Heart left ventricle (tissue), 13 donors: ENCODE measurements around the gene SNX2.

Experiments
- POLR2A ChIP-seq, 2 donors: fragments of 450-650 bp; IDR thresholded peaks; one replicate each; pipeline ENCODE4 v1.6.1; 2017; ENCODE audit warnings: antibody characterized with exemption in 2 of 2, mild to moderate bottlenecking in 2 of 2, moderate library complexity in 2 of 2
- TF ChIP-seq, protein P1 (sequence below), 12 donors: fragments of 200-600 bp; sonication (generic) in 4 of 12; IDR thresholded peaks; one replicate each; pipeline versions ENCODE4 v1.5.0 to v1.8.0; 2018 to 2022; ENCODE audit warnings: antibody characterized with exemption in 12 of 12, mild to moderate bottlenecking in 5 of 12
- donor health status: ischemic (EF 13 %, LVEDD 7.1; RV severe dilation, severe dysfunction).
- donor health status: DM: no; HTN: yes; CAD: no.
- donor health status: DM: no; HTN: no; CAD: no.
- donor health status: ischemic (EF 25% LVEDD 6.9; RV normal size, moderate dysfunction).
- donor health status: ischemic (EF 25% LVEDD 5.7; RV mildly dilated, moderate dysfunction).
- donor health status: ischemic (EF 35%, LVEDD 5.7; RV mildly dilated, moderate dysfunction).
- donor health status: nonischemic (EF 11% LVEDD 7.7; RV severe dilation, severe dysfunction).
- donor health status: DM: yes; HTN: yes; CAD: no.
- donor health status: PGD.
- donor health status: ischemic (EF 29% LVEDD 5.4; RV normal size, mild dysfunction).
- donor health status: nonischemic (EF 23%, LVEDD 6.1; RV moderate dilation, normal function).

DNA sequence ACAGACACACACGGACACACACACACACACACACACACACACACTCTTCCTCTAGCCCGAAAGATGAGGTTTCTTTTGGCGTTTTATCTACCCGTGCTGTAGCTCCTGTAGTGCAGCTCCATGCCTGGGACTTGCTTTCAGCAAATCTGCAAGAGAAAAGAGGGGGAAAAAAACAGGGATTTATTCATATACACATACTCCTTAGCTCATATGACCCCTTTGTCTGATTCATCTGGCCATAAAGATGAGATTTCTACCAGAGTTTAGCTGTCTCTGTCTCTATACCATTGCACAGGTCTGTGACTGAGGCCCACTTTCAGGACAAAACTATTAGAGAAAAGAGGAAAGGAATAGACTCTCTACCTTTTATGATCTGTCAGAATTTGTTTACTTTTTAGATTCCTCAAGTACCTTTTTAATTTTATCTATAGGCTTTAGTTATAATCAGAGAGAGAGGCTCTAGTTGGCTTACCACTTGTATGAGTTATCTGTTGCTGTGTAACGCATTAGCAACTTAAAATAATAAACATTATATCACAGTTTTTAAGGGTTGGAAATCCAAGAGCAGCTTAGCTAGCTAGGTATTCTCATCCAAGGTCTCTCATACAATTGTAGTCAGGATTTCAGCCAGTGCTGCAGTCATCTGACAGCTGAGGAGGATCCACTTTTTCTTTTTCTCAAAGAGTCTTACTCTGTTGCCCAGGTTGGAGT, 14.7 kb downstream of the SNX2 start:
- TF ChIP-seq POLR2A (IDR thresholded peaks at IDR 0.05), result no peak
- TF ChIP-seq, protein P1, sequence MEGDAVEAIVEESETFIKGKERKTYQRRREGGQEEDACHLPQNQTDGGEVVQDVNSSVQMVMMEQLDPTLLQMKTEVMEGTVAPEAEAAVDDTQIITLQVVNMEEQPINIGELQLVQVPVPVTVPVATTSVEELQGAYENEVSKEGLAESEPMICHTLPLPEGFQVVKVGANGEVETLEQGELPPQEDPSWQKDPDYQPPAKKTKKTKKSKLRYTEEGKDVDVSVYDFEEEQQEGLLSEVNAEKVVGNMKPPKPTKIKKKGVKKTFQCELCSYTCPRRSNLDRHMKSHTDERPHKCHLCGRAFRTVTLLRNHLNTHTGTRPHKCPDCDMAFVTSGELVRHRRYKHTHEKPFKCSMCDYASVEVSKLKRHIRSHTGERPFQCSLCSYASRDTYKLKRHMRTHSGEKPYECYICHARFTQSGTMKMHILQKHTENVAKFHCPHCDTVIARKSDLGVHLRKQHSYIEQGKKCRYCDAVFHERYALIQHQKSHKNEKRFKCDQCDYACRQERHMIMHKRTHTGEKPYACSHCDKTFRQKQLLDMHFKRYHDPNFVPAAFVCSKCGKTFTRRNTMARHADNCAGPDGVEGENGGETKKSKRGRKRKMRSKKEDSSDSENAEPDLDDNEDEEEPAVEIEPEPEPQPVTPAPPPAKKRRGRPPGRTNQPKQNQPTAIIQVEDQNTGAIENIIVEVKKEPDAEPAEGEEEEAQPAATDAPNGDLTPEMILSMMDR (IDR thresholded peaks at IDR 0.05), result no peak
